SK-N-SH (cell line): Measurements from ENCODE around the gene TAOK1. TPM values are rescaled to one million over a fixed set of nuclear protein-coding genes. Genes with fewer than 3 reads are reported as not detected.

Source experiments
- CTCF ChIA-PET: fragments of 300-600, 350-600 bp; formaldehyde crosslinking; extraction: SDS; loops from one replicate; lab custom pipeline; 2021; lab: Yijun Ruan, JAX
- POLR2A ChIA-PET: fragments of 350-600 bp; sonication (Branson Sonifier 250); formaldehyde crosslinking; extraction: SDS; loops from one replicate; lab custom pipeline; 2020; ENCODE audit warnings: antibody characterized with exemption, inconsistent platforms; lab: Yijun Ruan, JAX
- DNase-seq: peaks from one replicate; pipeline ENCODE4 v3.0.0; 2012
- H2AFZ ChIP-seq: fragments of 200-600 bp; sonication (generic); 2 replicates; pipeline ENCODE4 v1.8.1; 2016; ENCODE audit warnings: antibody characterized with exemption, mild to moderate bottlenecking, low read depth
- H3F3A ChIP-seq: fragments of 200-600 bp; sonication (generic); replicated peaks from 2 replicates; pipeline ENCODE3; 2016; ENCODE audit warnings: antibody characterized with exemption, mild to moderate bottlenecking; ENCODE audit not compliant: insufficient read depth
- H3K27ac ChIP-seq, 2 experiments: fragments of 200-500 bp in 1 of 2; fragments of 200-600 bp in 1 of 2; sonication (Bioruptor generic) in 1 of 2; sonication (generic), shearing (Covaris generic) in 1 of 2; 2 replicates each; pipeline versions ENCODE4 v1.5.1 to v1.6.1; 2014 to 2016; ENCODE audit warnings: low read depth in 2 of 2, inconsistent platforms in 1 of 2, low read length in 1 of 2, mild to moderate bottlenecking in 1 of 2, mixed read lengths in 1 of 2
- H3K27me3 ChIP-seq: fragments of 200-600 bp; sonication (generic), shearing (Covaris generic); 2 replicates; pipeline ENCODE4 v1.6.1; 2016; ENCODE audit warnings: mixed run types; ENCODE audit not compliant: insufficient read depth
- H3K36me3 ChIP-seq, 2 experiments: fragments of 200-500 bp in 1 of 2; fragments of 200-600 bp in 1 of 2; sonication (Bioruptor generic) in 1 of 2; sonication (generic) in 1 of 2; replicated peaks in 1 of 2; 2 replicates each; pipeline versions ENCODE3 to v1.5.1; 2014 to 2016; ENCODE audit warnings: low read length in 1 of 2, mild to moderate bottlenecking in 1 of 2; ENCODE audit not compliant: insufficient read depth in 2 of 2, control insufficient read depth in 1 of 2
- H3K4me1 ChIP-seq, 2 experiments: fragments of 200-500 bp in 1 of 2; fragments of 200-600 bp in 1 of 2; sonication (Bioruptor generic) in 1 of 2; sonication (generic), shearing (Covaris generic) in 1 of 2; 2 replicates each; pipeline versions ENCODE4 v1.5.1 to v1.6.1; 2014 to 2016; ENCODE audit warnings: low read depth in 1 of 2, low read length in 1 of 2, mixed run types in 1 of 2; ENCODE audit not compliant: insufficient read depth in 2 of 2, control insufficient read depth in 1 of 2
- H3K4me2 ChIP-seq: fragments of 200-600 bp; sonication (generic), shearing (Covaris generic); 2 replicates; pipeline ENCODE4 v1.6.1; 2017; ENCODE audit warnings: mixed run types
- H3K4me3 ChIP-seq, 2 experiments: fragments of 200-500 bp in 1 of 2; fragments of 200-600 bp in 1 of 2; sonication (Bioruptor generic) in 1 of 2; sonication (generic), shearing (Covaris generic) in 1 of 2; 2 replicates each; pipeline versions ENCODE4 v1.5.1 to v1.8.1; 2014 to 2016; ENCODE audit warnings: low read depth in 2 of 2, inconsistent platforms in 1 of 2, low read length in 1 of 2, mild to moderate bottlenecking in 1 of 2, mixed read lengths in 1 of 2, moderate library complexity in 1 of 2
- H3K79me2 ChIP-seq: fragments of 200-600 bp; sonication (generic); 2 replicates; pipeline ENCODE4 v1.8.1; 2017; ENCODE audit warnings: mild to moderate bottlenecking; ENCODE audit not compliant: insufficient read depth
- H3K9ac ChIP-seq: fragments of 200-600 bp; sonication (generic); 2 replicates; pipeline ENCODE4 v1.6.1; 2017; ENCODE audit warnings: mixed run types
- H3K9me2 ChIP-seq: fragments of 200-600 bp; sonication (generic); 2 replicates; pipeline ENCODE4 v1.6.1; 2017; ENCODE audit warnings: mixed run types
- H3K9me3 ChIP-seq: fragments of 200-600 bp; sonication (generic); 2 replicates; pipeline ENCODE4 v1.6.1; 2017; ENCODE audit warnings: mixed run types, mild to moderate bottlenecking, moderate library complexity
- H4K20me1 ChIP-seq: fragments of 200-600 bp; sonication (generic); 2 replicates; pipeline ENCODE4 v1.6.1; 2017; ENCODE audit warnings: mild to moderate bottlenecking, mixed run types; ENCODE audit not compliant: insufficient read depth
- CHD2 ChIP-seq: fragments of 150-350 bp; IDR thresholded peaks from 2 replicates; pipeline ENCODE4 v1.6.1; 2018; ENCODE audit warnings: low read length; ENCODE audit not compliant: partially characterized antibody
- EZH2phosphoT487 ChIP-seq: fragments of 200-600 bp; sonication (generic); IDR thresholded peaks from 2 replicates; pipeline ENCODE4 v1.6.1; 2017; ENCODE audit warnings: low read depth, mixed run types, mild to moderate bottlenecking, antibody characterized with exemption, moderate library complexity, borderline replicate concordance
- FOXJ3 ChIP-seq: sonication (generic); formaldehyde crosslinking; IDR thresholded peaks from 2 replicates; pipeline ENCODE4 v1.5.1; 2020; ENCODE audit warnings: mild to moderate bottlenecking, missing genetic modification reagents
- FOXM1 ChIP-seq: IDR thresholded peaks from 2 replicates; pipeline ENCODE4 v1.4.0; 2012; ENCODE audit warnings: low read depth, mild to moderate bottlenecking
- GABPA ChIP-seq: IDR thresholded peaks from 2 replicates; pipeline ENCODE4 v1.4.0; 2012; ENCODE audit warnings: low read depth, mild to moderate bottlenecking
- JUND ChIP-seq: IDR thresholded peaks from 2 replicates; pipeline ENCODE4 v1.4.0; 2012
- NFIC ChIP-seq: IDR thresholded peaks from 2 replicates; pipeline ENCODE4 v1.4.0; 2012; ENCODE audit warnings: borderline replicate concordance
- NRF1 ChIP-seq: IDR thresholded peaks from 2 replicates; pipeline ENCODE4 v1.6.1; 2012; ENCODE audit warnings: low read depth, mild to moderate bottlenecking, low read length
- RCOR1 ChIP-seq: fragments of 150-350 bp; IDR thresholded peaks from 2 replicates; pipeline ENCODE4 v1.6.1; 2017; ENCODE audit warnings: antibody characterized with exemption, low read length
- REST ChIP-seq: IDR thresholded peaks from 2 replicates; pipeline ENCODE4 v1.6.1; 2012; ENCODE audit warnings: mild to moderate bottlenecking, low read depth, low read length, moderate library complexity
- RXRA ChIP-seq: IDR thresholded peaks from 2 replicates; pipeline ENCODE4 v1.4.0; 2012; ENCODE audit warnings: low read depth, mild to moderate bottlenecking, borderline replicate concordance
- SMC3 ChIP-seq: IDR thresholded peaks from 2 replicates; pipeline ENCODE4 v1.6.1; 2012; ENCODE audit warnings: low read depth, low read length, improper control_type of control experiment
- TAF1 ChIP-seq: IDR thresholded peaks from 2 replicates; pipeline ENCODE4 v1.6.1; 2012; ENCODE audit warnings: low read depth, mild to moderate bottlenecking, low read length, moderate library complexity, borderline replicate concordance
- TCF12 ChIP-seq: IDR thresholded peaks from 2 replicates; pipeline ENCODE4 v1.4.0; 2012
- TEAD4 ChIP-seq: IDR thresholded peaks from 2 replicates; pipeline ENCODE4 v1.4.0; 2012; ENCODE audit warnings: mild to moderate bottlenecking, borderline replicate concordance; ENCODE audit not compliant: insufficient read depth
- USF1 ChIP-seq: IDR thresholded peaks from 2 replicates; pipeline ENCODE4 v1.4.0; 2012; ENCODE audit warnings: low read depth, borderline replicate concordance
- YY1 ChIP-seq: IDR thresholded peaks from 2 replicates; pipeline ENCODE4 v1.4.0; 2012; ENCODE audit warnings: low read depth, mild to moderate bottlenecking
- WGBS: methylation state at CpG from one replicate; pipeline ENCODE4 v1.1.6; 2017; ENCODE audit warnings: low lambda C conversion rate; 5-methylcytosine and 5-hydroxymethylcytosine counted together
- polyA plus RNA-seq, 3 experiments: library from polyadenylated mRNA; depleted of rRNA; stranded (reverse); fragments of >200 nt; gene quantifications; 2 replicates each; pipeline ENCODE4 v1.2.3, GENCODE V29; 2012
- TF ChIP-seq, protein P1 (sequence below): IDR thresholded peaks from 2 replicates; pipeline ENCODE4 v1.4.0; 2012; ENCODE audit warnings: low read depth

TAOK1 gene
- polyA plus RNA-seq, 1 of the 3 experiments (the other 2 are of a cell fraction): 5.9 TPM

DNA sequence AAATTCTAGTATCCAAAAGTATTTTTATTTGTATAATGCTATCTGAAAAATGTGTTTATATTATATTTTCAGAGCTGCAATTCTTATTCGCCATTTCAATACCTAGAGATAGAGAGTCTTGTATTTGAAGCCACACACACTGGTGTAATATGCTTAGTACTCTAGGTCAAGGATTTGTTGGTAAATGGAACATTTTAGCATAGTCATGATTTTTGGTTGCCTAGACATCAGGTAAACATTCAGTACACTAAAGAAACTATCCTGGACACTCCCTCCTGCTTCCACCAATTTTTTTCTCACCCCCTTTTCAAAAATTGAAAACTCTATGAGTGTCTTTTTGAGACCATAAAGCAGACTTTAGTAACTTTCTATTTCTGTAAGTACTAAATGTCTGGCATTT lies 155.9 kb downstream of the TAOK1 start:
- DNase-seq: no peak
- Histone ChIP-seq H2AFZ (no peak overlapping the region), H3K27me3 (no peaks in the 10 kb centered on the region), H3F3A (no peaks in the 10 kb centered on the region), H3K9me3 (no peaks in the 10 kb centered on the region), H3K36me3 (peaks cover 45 to 55% of the 10 kb centered on the region in 2 experiments), H3K27ac (no peak overlapping the region), H3K4me2 (no peak overlapping the region), H3K4me3 (no peak overlapping the region), H4K20me1 (no peaks in the 10 kb centered on the region), H3K4me1 (peaks cover 4 to 7% of the 10 kb centered on the region in 2 experiments; a peak in 3 of 4 replicates), H3K79me2 (no peaks in the 10 kb centered on the region), H3K9ac (no peak overlapping the region), H3K9me2 (no peaks in the 10 kb centered on the region)
- CTCF ChIA-PET: interaction anchor here (0.6 to 3.1 kb wide), 3 partner anchors 9 to 176 kb away, joined by 3 to 14 read pairs (median 4); no protein-coding TSS in a partner anchor
- TF ChIP-seq, protein P1, sequence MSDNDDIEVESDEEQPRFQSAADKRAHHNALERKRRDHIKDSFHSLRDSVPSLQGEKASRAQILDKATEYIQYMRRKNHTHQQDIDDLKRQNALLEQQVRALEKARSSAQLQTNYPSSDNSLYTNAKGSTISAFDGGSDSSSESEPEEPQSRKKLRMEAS: no peak
- TF ChIP-seq FOXM1: no peak
- TF ChIP-seq REST: no peak
- no peak for TF ChIP-seq RCOR1
- no peak for TF ChIP-seq NRF1
- no peak for TF ChIP-seq YY1
- TF ChIP-seq TCF12: no peak
- TF ChIP-seq RXRA: no peak
- no peak for TF ChIP-seq CHD2
- TF ChIP-seq TEAD4: no peak
- TF ChIP-seq NFIC: no peak
- no peak for TF ChIP-seq EZH2phosphoT487
- no peak for TF ChIP-seq USF1
- TF ChIP-seq FOXJ3: no peak
- no peak for TF ChIP-seq GABPA
- TF ChIP-seq JUND: no peak
- no peak for TF ChIP-seq TAF1
- TF ChIP-seq SMC3: no peak
- WGBS: 100% methylated on average over 1 of the region's 1 CpG
- POLR2A ChIA-PET: no interaction called here
